ENCODE results near the gene OR6J1. TPM values are rescaled to one million over a fixed set of nuclear protein-coding genes. Genes with fewer than 3 reads are reported as not detected.

OR6J1 gene
- total RNA-seq, 1 donor: not detected

DNA sequence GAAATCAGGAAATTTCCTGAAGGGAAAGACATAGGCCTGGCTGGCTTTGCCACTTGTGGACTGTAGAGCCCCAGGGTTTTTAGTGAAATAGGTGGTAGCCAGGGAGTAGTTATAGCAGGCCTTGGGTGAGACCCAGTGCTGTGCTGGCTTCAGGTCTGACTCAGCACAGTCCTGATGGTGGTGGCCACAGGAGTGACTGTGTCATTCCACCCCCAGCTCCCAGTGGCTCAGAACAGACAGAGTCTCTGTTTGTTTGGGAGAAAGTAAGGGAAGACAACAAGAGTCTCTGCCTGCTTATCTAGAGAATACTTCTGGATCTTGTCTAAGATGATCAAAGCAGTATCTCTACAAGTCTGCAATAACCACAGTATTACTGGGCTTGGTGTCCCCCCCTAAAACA lies 27.5 kb upstream of the OR6J1 start:
- TF ChIP-seq, protein P1, sequence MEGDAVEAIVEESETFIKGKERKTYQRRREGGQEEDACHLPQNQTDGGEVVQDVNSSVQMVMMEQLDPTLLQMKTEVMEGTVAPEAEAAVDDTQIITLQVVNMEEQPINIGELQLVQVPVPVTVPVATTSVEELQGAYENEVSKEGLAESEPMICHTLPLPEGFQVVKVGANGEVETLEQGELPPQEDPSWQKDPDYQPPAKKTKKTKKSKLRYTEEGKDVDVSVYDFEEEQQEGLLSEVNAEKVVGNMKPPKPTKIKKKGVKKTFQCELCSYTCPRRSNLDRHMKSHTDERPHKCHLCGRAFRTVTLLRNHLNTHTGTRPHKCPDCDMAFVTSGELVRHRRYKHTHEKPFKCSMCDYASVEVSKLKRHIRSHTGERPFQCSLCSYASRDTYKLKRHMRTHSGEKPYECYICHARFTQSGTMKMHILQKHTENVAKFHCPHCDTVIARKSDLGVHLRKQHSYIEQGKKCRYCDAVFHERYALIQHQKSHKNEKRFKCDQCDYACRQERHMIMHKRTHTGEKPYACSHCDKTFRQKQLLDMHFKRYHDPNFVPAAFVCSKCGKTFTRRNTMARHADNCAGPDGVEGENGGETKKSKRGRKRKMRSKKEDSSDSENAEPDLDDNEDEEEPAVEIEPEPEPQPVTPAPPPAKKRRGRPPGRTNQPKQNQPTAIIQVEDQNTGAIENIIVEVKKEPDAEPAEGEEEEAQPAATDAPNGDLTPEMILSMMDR (IDR thresholded peaks at IDR 0.05; ENCODE audit: insufficient read depth, low read depth, low read length): no peak
- no peak overlapping the region for H3K4me3 ChIP-seq (ENCODE audit: low read depth, low read length)
- no peak for DNase-seq (ENCODE audit: low read depth)

DNA sequence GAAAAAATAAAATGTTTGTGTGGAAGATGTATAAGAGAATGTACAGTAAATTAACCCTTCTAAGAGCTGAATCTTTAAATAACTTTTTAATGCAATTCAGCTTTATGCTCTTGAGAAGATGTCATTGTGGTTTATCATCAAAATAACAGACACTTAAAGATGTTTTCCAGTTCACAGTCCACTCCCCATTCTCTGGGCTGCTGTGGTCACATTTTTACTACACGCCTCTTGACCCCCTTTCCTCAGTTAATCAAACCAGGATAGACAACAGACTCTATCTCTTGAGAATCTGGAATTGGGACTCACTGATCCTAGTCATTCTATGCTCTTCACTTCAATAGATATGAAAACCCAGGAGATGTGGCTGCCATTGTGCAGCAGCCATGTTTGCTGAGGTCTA lies 24.7 kb upstream of the OR6J1 start:
- no peak overlapping the region for H3K4me3 ChIP-seq (ENCODE audit: low read depth, low read length)
- peak; percentile 38 for DNase-seq (ENCODE audit: low read depth)
- TF ChIP-seq, protein P1 (IDR thresholded peaks at IDR 0.05; ENCODE audit: insufficient read depth, low read depth, low read length): no peak

DNA sequence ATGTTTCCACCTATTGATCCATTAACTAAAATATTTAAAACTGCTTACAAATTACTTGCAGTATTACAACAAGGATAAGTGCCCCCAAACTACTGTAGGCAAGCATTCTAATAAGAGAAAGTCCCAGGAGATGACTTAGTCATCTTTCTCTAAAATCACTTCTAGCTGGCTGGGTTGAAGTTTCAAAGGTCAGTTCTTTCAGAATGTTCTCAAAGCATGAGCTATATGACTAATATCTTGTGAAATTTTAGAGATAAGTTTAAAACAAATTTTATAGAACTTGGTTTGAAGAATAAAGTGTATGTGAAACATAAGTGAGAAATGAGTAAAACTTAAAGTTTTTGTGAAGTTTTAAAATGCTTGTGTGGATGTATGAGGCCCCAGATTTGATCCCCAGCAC lies 24.3 kb upstream of the OR6J1 start:
- peak; percentile 77 for DNase-seq (ENCODE audit: low read depth)
- H3K4me3 ChIP-seq (ENCODE audit: low read depth, low read length): no peak overlapping the region

DNA sequence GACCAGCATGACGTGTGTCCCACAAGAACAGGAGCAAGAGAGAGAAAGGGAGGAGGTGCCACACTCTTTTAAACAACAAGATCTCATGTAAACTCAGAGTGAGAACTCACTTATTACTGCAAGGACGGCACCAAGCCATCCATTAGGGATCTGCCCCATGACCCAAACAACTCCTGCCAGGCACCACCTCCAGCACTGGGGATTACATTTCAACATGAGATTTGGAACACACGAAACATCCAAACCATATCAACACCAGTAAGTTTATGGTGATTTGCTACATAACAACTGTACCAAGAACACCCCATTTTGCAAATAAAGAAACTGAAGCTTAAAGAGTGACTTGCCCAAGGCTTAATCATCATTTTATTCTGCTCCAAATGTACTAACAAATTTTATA lies 23.7 kb upstream of the OR6J1 start:
- no peak overlapping the region for H3K4me3 ChIP-seq (ENCODE audit: low read depth, low read length)
- TF ChIP-seq, protein P1 (IDR thresholded peaks at IDR 0.05; ENCODE audit: insufficient read depth, low read depth, low read length): no peak
- DNase-seq (ENCODE audit: low read depth): no peak

More for the DNA sequence above, 24.3 kb upstream of the OR6J1 start:
- TF ChIP-seq, protein P1 (IDR thresholded peaks at IDR 0.05; ENCODE audit: insufficient read depth, low read depth, low read length): no peak

DNA sequence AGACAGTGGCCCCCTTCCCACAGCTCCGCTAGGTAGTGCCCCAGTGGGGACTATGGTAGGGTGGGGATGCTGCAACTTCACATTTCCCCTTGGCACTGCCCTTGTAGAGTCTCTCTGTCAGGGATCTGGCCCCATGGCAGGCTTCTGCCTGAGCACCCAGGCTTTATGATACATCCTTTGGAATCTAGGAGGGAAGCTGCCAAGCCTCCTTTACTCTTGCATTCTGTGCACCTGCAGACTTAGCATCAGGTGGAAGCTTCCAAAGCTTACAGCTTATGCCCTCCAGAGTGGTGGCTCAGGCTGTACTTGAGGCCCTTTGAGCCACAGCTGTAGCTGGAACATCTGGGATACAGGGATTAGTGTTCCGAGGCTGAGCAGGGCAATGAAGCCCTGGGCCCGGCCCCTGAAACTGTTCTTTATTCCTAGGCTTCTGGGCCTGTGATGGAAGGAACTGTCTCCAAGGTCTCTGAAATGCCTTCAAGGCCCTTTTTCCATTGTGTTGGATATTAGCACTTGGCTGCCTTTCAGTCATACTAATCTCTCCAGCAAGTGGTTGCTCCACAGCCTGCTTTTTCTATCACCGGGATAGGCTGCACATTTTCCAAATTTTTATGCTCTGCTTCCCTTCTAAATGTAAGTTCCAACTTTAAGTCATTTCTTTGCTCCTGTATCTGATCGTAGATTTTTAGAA lies 22.2 kb upstream of the OR6J1 start:
- DNase-seq (ENCODE audit: low read depth): no peak
- no peak overlapping the region for H3K4me3 ChIP-seq (ENCODE audit: low read depth, low read length)
- TF ChIP-seq, protein P1 (IDR thresholded peaks at IDR 0.05; ENCODE audit: insufficient read depth, low read depth, low read length): no peak

DNA sequence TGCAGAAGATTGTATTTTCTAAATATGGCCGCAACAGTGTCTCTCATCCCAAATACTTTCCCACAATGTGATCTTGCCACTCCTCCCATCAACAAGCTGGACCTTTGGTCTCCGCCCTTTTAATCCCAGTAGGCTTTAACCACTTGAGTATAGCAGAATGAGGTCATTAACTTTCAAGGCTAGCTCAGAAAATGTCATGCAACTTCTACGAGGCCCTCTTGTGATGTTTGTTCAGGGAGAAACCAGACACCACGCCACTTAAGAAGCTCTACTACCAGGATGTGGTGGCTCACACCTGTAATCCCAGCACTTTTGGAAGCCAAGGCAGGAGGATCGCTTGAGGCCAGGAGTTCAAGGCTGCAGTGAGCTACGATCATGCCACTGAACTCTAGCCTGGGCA lies 20.1 kb upstream of the OR6J1 start:
- H3K4me3 ChIP-seq (ENCODE audit: low read depth, low read length): no peak overlapping the region
- TF ChIP-seq, protein P1 (IDR thresholded peaks at IDR 0.05; ENCODE audit: insufficient read depth, low read depth, low read length): no peak
- peak; percentile 51 for DNase-seq (ENCODE audit: low read depth)

DNA sequence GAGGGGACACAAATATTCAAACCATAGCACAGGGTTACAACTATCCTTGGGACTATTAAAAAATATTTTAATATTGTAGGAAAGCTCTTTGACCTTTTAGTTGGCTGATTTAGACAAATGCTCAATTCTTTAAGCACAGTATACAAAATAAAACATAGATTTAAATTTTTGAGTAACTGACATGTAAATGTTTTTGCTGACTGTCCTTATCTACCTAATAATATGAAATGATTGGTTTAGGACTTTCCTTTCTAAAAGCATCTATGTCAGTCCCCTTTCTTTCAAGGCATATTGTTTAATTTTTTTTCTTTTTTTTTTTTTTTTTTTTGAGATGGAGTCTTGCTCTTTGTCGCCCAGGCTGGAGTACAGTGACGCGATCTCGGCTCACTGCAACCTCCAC lies 16.5 kb upstream of the OR6J1 start:
- H3K4me3 ChIP-seq (ENCODE audit: low read depth, low read length): no peak overlapping the region
- TF ChIP-seq, protein P1 (IDR thresholded peaks at IDR 0.05; ENCODE audit: insufficient read depth, low read depth, low read length): no peak
- DNase-seq (ENCODE audit: low read depth): no peak
